Left lung (tissue), 10 donors: ENCODE measurements around the gene DMD. TPM values are rescaled to one million over a fixed set of nuclear protein-coding genes. Genes with fewer than 3 reads are reported as not detected.

Experiments
- ATAC-seq: fragments of 200-7000 bp; cut with Tn5 transposase; one replicate; pipeline ENCODE4 v1.9.1; 2020; ENCODE audit warnings: moderate library complexity
- DNase-seq, 4 donors: peaks; one replicate each; pipeline ENCODE4 v3.0.0-alpha.2; 2013 to 2020
- H3K27ac ChIP-seq, 2 donors: fragments of 200-600 bp; sonication (generic) in 1 of 2; one replicate each; pipeline versions ENCODE4 v1.5.0 to v1.8.0; 2020 to 2021
- H3K27me3 ChIP-seq, 2 donors: fragments of 200-600 bp; sonication (generic) in 1 of 2; one replicate each; pipeline versions ENCODE4 v1.5.0 to v1.8.0; 2020 to 2021
- H3K36me3 ChIP-seq, 2 donors: fragments of 200-600 bp; sonication (generic) in 1 of 2; one replicate each; pipeline versions ENCODE4 v1.5.0 to v1.8.0; 2020 to 2021
- H3K4me1 ChIP-seq, 2 donors: fragments of 200-600 bp; one replicate each; pipeline ENCODE4 v1.8.0; 2021
- H3K4me3 ChIP-seq, 2 donors: fragments of 200-600 bp; sonication (generic) in 1 of 2; one replicate each; pipeline versions ENCODE4 v1.5.0 to v1.8.0; 2020 to 2021; ENCODE audit warnings: mild to moderate bottlenecking in 1 of 2
- H3K9me3 ChIP-seq, 2 donors: fragments of 200-600 bp; sonication (generic) in 1 of 2; one replicate each; pipeline versions ENCODE4 v1.5.0 to v1.8.0; 2020 to 2021
- intact Hi-C, 2 donors: fragments of 100-400 bp; cut with DNase I; formaldehyde crosslinking; loops; one replicate each; pipeline versions ENCODE4 v1.11.2 to v1.14.2; 2022
- polyA plus RNA-seq, 6 donors: library from polyadenylated mRNA; unstranded; fragments of 120-200 nt; gene quantifications; one replicate each; pipeline ENCODE4 v1.2.1, GENCODE V29; 2013; ENCODE audit not compliant: insufficient read length in 6 of 6
- total RNA-seq, 2 donors: library from RNA; stranded (reverse); fragmentation: NEBNext Ultra II Directional; extraction: Animal tissue kit (Norgen Biotek cat#: 25700); gene quantifications; one replicate each; pipeline ENCODE4 v1.2.1, GENCODE V29; 2021
- TF ChIP-seq, protein P1 (sequence below), 2 donors: fragments of 200-600 bp; sonication (generic) in 1 of 2; IDR thresholded peaks; one replicate each; pipeline versions ENCODE4 v1.5.0 to v1.8.0; 2021; ENCODE audit warnings: antibody characterized with exemption in 2 of 2
- donor health status: DM: no; HTN: yes; CAD: no.
- donor health status: DM: no; HTN: no; CAD: no.

Gene DMD
- total and polyA plus RNA-seq, 8 donors: 16.6 to 68.8 (median 54.0) TPM

DNA sequence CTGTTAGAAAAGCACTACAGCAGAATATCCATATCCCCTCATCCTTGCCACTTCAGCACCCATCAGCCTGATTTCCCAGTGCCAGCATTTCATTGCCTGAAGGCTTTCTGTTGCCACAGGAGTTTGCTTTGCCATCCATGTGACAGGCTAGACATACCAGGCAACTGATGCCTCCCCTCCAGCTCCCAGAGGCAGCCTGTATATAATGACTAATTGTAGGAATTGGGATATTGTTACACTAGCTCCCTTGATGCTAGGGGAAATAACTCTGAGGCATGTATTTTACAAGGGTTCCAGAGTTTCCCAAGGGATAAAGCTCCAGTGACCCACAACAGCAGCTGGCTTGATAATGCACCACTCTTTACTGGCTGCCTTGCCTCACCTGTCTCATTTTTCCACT lies 1531.5 kb downstream of the DMD start:
- no peaks in the 10 kb centered on the region for H3K27me3 ChIP-seq
- H3K36me3 ChIP-seq: no peaks in the 10 kb centered on the region
- TF ChIP-seq, protein P1, sequence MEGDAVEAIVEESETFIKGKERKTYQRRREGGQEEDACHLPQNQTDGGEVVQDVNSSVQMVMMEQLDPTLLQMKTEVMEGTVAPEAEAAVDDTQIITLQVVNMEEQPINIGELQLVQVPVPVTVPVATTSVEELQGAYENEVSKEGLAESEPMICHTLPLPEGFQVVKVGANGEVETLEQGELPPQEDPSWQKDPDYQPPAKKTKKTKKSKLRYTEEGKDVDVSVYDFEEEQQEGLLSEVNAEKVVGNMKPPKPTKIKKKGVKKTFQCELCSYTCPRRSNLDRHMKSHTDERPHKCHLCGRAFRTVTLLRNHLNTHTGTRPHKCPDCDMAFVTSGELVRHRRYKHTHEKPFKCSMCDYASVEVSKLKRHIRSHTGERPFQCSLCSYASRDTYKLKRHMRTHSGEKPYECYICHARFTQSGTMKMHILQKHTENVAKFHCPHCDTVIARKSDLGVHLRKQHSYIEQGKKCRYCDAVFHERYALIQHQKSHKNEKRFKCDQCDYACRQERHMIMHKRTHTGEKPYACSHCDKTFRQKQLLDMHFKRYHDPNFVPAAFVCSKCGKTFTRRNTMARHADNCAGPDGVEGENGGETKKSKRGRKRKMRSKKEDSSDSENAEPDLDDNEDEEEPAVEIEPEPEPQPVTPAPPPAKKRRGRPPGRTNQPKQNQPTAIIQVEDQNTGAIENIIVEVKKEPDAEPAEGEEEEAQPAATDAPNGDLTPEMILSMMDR (IDR thresholded peaks at IDR 0.05): no peak
- no peaks in the 10 kb centered on the region for H3K9me3 ChIP-seq
- no peak for ATAC-seq
- DNase-seq: no peak
- intact Hi-C loops: no loop called here
- no peaks in the 10 kb centered on the region for H3K4me1 ChIP-seq
- H3K4me3 ChIP-seq: no peak overlapping the region
- no peak overlapping the region for H3K27ac ChIP-seq

DNA sequence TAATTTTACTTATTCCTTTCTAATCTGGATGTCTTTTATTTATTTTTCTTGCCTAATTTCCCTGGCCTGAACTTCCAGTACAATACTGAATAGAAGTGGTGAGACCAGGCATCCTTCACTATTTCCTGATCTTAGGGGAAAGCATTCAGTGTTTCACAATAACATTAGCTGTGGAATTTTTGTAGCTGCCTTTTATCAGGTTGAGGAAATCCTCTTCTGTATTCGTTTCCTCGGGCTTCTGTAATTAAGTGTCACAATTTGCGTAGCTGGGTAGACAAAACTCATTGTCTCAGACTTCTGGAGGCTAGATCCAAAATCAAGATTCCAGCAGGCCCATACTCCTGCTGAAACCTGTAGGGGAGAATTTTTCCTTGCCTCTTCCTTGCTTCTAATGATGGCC lies 1541.1 kb downstream of the DMD start:
- H3K9me3 ChIP-seq: no peaks in the 10 kb centered on the region
- no peak overlapping the region for H3K27ac ChIP-seq
- no peak for ATAC-seq
- DNase-seq: no peak
- H3K27me3 ChIP-seq: peaks cover 0 to 9% of the 10 kb centered on the region in 2 donors
- H3K36me3 ChIP-seq: no peaks in the 10 kb centered on the region
- intact Hi-C loops: no loop called here
- TF ChIP-seq, protein P1 (IDR thresholded peaks at IDR 0.05): no peak
- no peaks in the 10 kb centered on the region for H3K4me1 ChIP-seq
- no peak overlapping the region for H3K4me3 ChIP-seq

DNA sequence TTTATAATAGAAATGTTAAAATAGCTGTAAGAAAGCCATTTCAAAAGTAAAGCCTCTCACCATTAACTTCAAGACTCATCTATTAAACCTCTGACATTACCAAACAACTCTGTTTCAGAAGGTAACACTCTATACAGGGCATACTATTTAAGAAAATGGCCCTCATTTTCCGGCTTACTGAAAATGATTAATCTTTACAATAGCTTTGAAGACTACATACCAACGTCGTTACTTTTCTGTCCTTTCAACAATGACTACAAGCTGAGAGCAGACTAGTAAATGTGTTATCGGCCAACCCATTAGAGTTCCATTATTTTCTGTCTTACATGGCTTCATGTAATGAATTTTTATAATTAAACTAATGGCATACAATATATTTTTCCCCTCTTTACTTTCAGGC lies 1545.9 kb downstream of the DMD start:
- Histone ChIP-seq H3K4me3 (no peak overlapping the region), H3K36me3 (no peaks in the 10 kb centered on the region), H3K9me3 (no peaks in the 10 kb centered on the region), H3K27me3 (peaks cover 0 to 3% of the 10 kb centered on the region in 2 donors), H3K27ac (no peak overlapping the region), H3K4me1 (no peaks in the 10 kb centered on the region)
- ATAC-seq (no peak), DNase-seq (no peak)
- intact Hi-C loops: no loop called here
- TF ChIP-seq, protein P1 (IDR thresholded peaks at IDR 0.05): no peak

DNA sequence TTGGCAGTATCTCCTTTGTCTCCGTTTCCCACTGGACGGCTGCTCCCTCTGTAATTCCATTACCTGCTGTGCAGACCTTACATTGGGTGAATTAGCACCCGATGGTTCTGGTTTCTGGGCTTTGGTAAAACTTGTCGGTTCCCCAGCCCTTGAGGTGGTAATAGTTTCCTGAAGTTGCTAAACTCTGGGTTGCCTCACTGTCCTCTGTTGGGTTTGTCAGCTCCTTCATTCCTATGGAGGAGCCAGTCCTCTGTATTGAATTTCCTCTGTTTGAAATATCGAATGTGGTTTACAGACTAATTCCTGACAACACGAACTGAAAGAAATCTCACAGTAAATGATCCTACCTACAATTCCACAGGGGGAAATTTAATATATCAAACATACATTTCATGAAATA lies 1548.2 kb downstream of the DMD start:
- H3K36me3 ChIP-seq: no peaks in the 10 kb centered on the region
- H3K9me3 ChIP-seq: no peaks in the 10 kb centered on the region
- no peak overlapping the region for H3K4me3 ChIP-seq
- TF ChIP-seq, protein P1 (IDR thresholded peaks at IDR 0.05): no peak
- H3K27ac ChIP-seq: no peak overlapping the region
- no peaks in the 10 kb centered on the region for H3K27me3 ChIP-seq
- H3K4me1 ChIP-seq: no peaks in the 10 kb centered on the region
- ATAC-seq: no peak
- DNase-seq: no peak
- intact Hi-C loops: no loop called here

DNA sequence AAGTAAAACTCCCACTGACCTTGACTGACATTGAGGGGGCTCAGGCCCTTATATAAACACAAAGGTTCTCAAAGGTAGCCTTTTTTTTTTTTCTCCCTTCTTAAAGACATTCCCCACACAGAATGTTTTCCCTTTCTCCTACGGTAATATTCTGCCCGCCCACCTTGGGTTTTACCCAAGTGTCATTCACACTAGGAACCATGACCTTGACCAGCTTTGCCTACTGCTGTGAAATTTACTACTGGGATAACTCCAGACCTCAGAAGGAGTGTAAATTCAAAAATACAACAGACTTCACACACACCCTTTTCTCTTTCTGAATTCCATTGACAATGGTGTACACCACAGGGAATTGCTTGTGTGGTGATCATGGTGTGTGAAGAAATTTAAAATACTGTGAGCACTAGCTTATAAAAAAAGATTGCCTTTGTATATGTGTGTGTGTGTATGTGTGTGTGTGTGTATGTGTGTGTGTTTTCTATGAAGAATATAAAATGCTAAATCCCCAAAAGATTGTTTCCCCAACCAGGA lies 1550.0 kb downstream of the DMD start:
- ATAC-seq (no peak), DNase-seq (no peak)
- Histone ChIP-seq H3K36me3 (no peaks in the 10 kb centered on the region), H3K27me3 (no peaks in the 10 kb centered on the region), H3K4me3 (no peak overlapping the region), H3K27ac (no peak overlapping the region), H3K9me3 (no peaks in the 10 kb centered on the region), H3K4me1 (no peaks in the 10 kb centered on the region)
- intact Hi-C loops: no loop called here
- TF ChIP-seq, protein P1 (IDR thresholded peaks at IDR 0.05): no peak
